Erythroblast (primary cell): Measurements from ENCODE around the gene TCF7L2.

Experiments
- DNase-seq, 2 experiments: peaks; one replicate each; lab custom pipeline; 2025; lab: John Stamatoyannopoulos, UW
- GATA1 ChIP-seq: IDR thresholded peaks from 2 replicates; pipeline ENCODE4 v1.6.1; 2011; ENCODE audit warnings: low read depth, mild to moderate bottlenecking, control low read depth, low read length, moderate library complexity
- POLR2A ChIP-seq: IDR thresholded peaks from 2 replicates; pipeline ENCODE4 v1.6.1; 2011; ENCODE audit warnings: mild to moderate bottlenecking, low read length

TCF7L2 gene

DNA sequence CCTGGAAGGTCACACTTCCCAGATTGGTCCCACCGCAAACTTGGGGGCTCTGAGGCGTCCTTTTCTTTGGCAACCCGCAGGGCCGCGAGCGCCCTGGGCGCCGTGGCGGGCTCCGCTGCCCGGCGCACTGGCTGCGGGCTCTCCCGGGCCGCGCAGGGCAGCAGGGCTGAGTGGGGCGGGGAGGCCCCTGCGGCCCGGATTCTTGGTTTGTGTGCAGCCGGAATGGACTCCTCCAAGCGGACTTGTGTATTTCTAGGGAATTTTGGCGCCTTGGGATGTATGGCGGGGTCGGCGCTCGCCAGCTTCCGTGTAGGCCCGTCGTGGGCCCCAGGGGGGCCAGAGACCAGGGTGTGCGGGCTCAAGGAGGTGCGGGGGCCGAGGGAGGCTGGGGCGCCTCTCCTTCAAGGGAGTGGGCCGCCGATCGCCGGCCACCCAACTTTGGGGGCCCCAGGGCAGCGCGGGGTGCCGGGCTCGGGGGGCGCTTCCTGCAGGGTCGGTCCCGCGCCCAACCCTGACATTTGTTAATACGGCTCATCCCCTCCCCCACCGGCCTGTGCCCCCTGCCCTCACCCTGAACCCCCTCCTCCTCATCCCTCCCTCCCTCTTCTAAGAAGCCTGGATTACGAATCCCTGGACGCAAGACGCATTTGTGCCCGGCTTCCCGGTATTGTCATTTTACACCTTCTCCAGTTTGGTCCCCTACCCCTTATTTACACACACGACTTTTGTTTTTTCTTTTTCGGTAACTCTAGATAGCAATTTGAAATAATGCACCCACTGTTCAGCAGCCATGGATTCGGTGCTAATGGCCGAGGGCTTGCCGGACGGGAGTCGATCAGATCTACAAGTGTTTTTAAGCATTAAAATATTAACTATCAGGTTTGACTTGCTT is 2.5 kb downstream of the TCF7L2 start:
- TF ChIP-seq GATA1: no peak
- TF ChIP-seq POLR2A: no peak

DNA sequence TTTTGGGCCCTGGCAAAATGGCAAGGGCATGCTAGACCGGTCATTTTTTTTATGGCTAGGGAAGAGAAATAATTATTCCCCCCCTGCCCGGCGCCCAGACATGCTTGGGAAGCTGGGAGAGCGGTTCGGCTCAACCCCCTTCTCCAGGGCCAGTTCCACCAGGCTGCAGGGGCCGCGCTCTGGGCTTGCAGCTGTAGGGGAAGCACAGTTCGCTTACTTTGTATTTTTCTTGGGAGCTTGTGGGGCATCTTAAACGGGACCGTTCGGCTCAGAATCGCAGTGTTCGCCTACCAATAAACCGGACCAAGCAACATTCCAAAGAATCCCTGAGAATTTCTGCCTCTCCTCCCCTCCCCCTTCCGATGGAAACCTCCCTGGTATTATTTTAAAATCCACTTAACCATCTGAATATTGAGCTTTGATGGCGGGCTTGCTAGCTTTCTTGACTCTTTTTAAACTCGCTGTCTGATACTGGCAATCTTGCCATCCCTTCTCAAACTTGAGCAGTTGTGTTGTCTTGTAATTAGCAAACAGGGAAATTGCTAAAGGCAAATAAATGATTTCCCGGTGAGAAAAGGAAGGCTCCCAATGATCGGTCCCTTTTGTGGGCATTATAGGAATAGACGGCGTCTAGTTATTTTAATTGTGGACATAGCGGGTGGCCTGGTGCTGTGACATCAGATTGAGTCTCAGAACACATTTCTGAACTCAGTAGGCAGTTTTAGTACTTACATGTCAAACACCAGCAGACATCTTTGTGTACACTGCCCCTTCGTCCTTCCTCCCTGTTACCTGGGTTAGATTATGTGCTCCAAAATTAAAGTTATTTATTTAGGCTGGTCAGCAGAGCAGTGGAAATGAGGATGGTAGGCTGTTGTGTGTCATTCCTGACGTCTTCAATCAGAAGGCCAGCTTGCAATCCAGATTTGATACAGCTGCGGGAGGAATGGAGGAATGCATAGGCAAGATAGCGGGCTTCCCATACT is 3.4 kb downstream of the TCF7L2 start:
- TF ChIP-seq POLR2A (no peak), GATA1 (no peak)
- DNase-seq: no peak

More for the DNA sequence above, 2.5 kb downstream of the TCF7L2 start:
- DNase-seq: no peak

DNA sequence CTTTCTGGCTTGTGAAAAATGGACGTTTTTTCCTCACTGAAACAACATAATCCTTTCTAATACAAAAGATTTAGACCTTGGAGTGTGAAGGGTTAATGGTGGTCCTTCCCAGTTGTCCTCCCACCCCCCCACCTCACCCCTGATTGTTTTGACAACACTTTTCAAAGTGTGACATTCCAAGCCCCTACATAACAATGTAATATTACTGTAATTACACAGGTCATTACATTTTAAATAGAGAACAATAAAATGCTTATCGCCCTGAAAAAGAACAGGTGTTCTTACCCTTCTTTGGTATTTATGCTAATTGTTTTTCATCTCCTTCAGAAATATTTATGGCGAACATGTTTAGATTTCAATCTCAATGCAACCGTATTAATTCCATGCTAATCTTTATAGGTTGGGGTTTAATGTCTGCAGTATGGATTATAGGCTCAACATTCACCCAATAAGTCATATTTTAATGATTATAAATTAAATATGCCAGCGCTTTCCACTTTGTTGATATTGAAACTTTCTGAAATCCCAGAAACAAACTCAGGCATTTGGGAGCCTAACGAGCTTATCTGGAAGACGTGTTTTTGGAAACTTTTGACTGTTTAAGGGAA is 5.0 kb downstream of the TCF7L2 start:
- no peak for TF ChIP-seq GATA1
- TF ChIP-seq POLR2A: no peak

DNA sequence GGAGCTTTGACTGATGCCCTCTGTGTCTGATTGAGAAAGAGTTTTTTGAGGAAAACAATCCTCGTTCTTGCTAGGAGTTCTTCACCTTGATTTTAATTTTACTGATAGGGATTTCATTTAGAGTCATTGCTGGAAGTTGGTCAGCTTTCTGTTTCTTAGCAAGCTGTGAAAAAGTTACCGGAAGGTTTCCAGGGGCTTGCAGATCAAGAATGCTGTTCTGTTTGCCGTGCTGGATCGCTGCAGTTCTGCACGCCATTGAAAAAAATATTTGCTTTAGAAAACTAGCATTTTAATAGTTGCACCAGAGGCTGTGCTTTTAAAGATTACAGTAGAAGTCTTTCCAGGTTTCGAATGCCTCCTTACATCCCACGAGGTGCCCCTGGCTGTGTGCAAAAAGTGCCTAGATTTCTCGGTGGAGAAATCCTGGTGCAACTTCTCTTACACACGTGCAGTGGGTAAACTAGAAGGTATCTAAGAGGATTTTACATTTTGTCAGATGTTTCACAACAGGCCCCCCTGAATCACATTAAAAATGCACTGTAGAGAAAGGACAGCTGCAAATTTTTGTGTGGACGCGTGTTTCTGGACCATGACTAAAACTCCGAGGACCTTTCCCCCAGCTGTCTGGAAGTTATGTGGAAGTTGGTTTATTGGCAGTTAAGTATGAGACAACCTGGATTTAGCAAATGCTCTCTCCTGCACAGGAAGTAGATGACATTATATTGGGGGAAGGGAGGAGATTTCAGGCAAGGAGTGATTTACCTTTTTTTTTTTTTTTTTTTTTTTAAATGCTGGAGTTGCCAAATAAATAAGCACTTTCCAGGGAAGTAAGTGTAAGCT is 5.8 kb downstream of the TCF7L2 start:
- DNase-seq: no peak
- TF ChIP-seq POLR2A (no peak), GATA1 (no peak)

More for the DNA sequence above, 5.0 kb downstream of the TCF7L2 start:
- DNase-seq: no peak

DNA sequence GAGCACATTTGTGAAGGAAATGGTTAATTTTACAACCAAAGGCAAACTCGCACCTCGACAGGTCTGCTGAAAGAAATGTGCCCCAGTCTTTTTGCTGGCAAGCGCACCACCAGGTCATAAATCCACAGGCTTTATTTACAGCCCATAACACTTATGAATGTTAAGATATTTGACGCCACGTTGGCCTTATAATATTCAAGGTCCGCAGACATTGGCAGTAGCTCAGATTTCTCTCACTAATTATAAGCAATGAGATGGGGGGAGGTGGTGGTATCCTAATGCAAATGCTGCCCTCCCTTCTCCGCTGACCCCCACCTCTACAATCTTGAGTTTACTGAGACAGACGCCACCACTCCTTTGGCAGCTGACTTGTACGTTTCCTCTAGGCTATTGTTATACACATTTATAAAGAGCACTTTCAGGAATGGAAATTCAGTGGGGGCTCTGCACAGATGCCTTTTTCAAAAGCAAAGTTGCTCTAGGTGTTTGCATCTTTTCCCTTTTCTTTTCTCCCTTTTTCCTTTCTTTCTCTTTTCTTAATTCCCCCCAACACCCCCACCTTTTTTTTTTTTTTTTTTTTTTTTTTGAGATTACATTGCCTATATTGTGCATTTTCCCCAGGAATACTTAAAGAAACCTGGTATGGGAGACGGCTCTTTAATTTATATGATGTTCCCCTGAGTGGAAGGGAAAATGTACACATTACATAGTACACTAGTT is 6.7 kb downstream of the TCF7L2 start:
- TF ChIP-seq POLR2A: no peak
- TF ChIP-seq GATA1: no peak
- no peak for DNase-seq

DNA sequence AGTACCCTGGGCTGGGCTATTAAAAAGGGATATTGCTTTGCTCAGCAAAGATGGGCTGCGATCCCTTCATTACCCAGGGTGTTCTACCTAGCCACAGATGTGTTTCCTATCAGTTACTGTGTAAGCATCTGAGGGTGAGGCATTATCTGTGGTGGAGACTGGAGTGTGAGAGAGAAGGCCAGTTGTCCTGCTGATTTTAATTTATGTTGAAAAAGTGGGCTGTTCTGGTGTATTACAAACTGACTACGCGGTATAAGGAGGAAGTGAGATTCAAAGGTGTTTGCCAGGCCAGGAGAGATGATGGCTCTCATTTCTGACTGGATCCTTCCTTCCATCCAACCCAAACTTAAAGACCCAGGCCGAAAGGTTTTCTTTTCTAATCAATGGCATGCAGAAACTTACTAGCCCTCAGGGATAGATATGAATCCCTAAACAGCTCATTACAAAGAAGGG is 7.6 kb downstream of the TCF7L2 start:
- DNase-seq: no peak
- TF ChIP-seq GATA1 (no peak), POLR2A (no peak)

DNA sequence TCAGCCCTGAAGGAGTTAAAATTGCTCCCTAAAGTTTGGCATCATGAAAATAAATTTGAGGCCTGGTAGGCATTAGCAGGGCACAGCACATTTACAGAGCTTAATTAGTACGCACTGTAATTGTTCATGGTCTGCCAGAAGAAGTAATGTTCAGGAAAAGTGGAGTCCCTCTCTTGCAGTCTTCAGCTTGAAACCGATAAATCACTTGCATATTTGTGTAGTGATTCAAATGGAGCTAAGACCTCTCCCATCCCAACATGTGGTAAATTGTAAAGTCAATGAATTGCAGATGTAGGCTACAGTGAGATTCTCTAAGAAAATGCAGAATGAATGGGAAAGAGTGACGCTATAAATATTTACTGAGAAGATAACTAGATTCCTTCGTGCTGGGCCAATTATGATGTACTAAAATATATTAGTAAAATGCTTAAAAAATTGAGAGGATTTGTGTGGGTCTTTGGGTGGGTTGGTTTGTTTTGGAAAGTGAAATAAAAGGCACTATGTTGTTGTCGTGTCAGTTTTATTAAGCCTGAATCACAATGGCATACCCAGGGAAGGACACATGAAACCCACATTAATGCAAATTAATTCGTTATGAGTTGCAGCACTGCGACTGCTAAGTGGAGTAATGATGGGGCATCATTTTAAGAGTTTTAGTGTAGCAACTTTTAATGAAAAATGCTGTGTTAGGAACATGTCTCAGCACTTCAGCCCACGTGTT is 8.4 kb downstream of the TCF7L2 start:
- TF ChIP-seq POLR2A: no peak
- TF ChIP-seq GATA1: no peak
- no peak for DNase-seq

DNA sequence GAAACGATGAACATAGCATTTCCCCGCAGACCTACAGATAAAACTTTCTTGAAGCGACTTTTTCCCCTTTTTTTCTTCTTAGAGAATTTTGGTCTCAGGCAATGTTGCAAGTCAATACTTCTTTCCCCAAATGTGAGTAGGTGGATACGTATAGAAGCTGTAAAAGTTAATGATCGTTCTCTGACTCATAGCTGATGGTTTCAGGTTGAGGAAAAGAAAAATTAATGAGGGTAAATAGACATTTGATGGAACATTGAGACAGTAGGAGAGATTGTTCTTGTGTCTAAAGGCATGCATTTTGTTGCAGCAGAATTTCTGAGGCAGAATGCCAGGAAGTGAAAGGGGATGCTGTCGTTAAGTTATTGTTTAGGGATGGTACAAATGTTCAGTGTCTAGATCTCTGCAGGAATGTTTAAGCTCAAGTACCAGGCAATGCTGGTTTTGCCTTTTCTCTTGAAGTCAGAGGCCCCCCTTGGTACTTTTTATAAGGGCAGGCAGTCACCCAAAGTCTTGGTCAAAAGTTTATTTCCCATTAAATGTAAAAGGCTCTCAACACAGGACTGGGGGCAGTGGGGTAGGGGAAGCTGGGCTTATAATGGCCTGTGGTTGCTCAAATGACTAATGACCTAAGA is 9.3 kb downstream of the TCF7L2 start:
- DNase-seq: no peak
- no peak for TF ChIP-seq POLR2A
- no peak for TF ChIP-seq GATA1

DNA sequence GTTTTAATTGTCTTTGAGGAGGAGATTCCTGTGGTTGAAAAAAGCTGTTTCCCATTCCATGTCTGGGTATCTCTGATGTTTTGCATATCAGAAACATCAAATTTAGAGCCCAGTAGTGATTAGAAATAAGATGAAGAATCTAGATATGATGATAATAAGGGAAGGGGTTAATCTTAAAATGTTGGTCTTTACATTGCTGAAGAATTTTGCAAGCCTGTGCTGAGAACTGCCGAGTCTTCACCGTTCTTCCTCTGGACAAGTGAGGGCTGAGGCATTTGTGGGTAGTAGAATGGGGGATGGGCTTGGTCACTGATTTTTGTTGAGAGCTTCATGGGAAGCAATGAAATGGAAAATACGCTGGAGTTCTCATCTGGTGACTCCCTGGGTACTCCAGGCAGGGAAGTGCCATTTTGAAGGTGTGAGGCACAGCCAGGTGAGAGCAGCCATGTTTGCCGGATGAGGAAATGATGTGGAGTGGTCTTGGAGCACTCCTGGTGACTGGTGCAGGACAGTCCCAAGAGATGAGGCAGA is 10.2 kb downstream of the TCF7L2 start:
- no peak for DNase-seq
- TF ChIP-seq POLR2A (no peak), GATA1 (no peak)

DNA sequence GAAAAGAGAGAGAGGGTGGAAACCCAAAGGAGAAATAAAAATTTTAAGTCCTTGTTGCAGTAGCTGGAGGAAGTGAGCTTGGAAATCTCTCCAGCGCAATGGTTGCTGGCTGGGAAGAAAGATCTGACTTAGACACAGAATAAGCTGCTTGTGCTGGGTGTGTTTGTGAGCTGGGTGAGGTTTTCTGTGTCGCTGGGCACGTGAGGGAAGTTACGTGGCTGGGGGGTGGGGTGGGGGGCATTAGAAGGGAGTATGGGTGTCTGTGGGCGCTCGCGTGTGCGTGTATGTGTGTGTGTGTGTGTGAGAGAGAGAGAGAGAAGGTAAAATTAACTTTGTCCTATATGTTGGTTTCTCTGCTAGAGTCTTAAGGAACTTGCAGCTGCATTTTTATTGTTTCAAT is 11.6 kb downstream of the TCF7L2 start:
- no peak for TF ChIP-seq GATA1
- TF ChIP-seq POLR2A: no peak
- DNase-seq: no peak

DNA sequence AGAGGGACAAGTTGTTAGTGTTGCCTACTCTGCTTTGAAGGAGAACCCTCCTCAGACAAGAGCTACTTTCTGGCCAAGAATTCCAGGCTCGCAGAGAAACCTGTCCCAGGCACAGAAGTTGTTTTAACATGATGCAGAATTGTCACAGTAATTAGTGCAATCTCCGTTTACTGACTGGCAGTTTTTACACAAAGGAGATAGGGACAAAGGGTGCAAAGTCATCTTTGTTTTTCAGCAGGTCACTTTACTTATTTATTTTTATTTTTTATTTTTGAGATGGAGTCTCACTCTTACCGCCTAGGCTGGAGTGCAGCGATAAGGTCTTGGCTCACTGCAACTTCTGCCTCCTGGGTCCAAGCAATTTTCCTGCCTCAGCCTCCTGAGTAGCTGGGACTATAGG is 12.3 kb downstream of the TCF7L2 start:
- TF ChIP-seq GATA1 (no peak), POLR2A (no peak)
- DNase-seq: no peak
